IPS DF 4.7 (cell line): ENCODE results near the gene OPRD1.
"Not testable (repeated sequence)": the region's sequence is repeated elsewhere in the genome, so short reads cannot be mapped to it uniquely, and the experiment has no call there.

Experiments
- DNase-seq: peaks from one replicate; pipeline ENCODE4 v3.0.0-alpha.2; 2013; ENCODE audit warnings: low spot score; ENCODE audit errors: extremely low read depth

OPRD1 gene

GRCh38 chr1:28840928-28841544, 29.1 kb downstream of the OPRD1 start:
- DNase-seq, result no peak

GRCh38 chr1:28845786-28846543, 34.0 kb downstream of the OPRD1 start:
- DNase-seq, result no peak

GRCh38 chr1:28847207-28847606, 35.2 kb downstream of the OPRD1 start:
- DNase-seq, result not testable (repeated sequence)

GRCh38 chr1:28848416-28848815, 36.4 kb downstream of the OPRD1 start:
- no peak for DNase-seq

DNA sequence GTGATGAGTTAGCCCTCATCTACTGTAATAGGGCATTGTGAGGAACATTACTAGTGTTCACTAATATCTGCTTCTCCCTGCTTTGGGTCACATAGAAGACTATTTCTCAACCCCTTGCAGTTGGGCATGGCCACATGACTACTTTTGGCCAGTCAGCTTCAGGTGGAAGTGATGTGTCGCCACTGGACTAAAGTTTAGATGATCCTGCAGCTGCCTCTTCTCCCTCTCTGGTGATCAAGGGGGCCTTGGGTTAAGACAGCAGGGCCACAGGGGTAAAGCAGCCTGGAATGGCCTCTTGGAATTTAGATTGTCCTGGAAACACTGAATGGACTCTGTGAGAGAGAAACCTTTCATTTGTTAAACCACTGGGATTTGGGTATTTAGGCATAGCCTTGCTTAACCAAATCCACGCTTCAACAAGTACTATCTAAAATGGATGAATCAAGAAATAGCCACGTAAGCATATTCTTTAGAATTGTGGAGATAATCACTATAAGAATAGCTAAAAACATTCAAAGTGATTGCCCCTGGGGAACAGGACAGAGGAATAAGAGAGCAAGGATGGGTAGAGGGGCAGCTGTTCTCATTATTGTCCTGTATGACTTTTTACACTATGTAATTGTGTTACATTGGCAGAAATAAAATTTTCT, 41.2 kb downstream of the OPRD1 start:
- DNase-seq, result no peak

- not testable (repeated sequence) for DNase-seq
Measured at GRCh38 chr1:28854406-28854805, 42.4 kb downstream of the OPRD1 start.

- no peak for DNase-seq
Measured at GRCh38 chr1:28855046-28855445, 43.1 kb downstream of the OPRD1 start.

- no peak for DNase-seq
Measured at GRCh38 chr1:28855469-28855951, 43.5 kb downstream of the OPRD1 start.

GRCh38 chr1:28855969-28856368, 44.0 kb downstream of the OPRD1 start:
- no peak for DNase-seq

- DNase-seq, result no peak
Measured at GRCh38 chr1:28860332-28861073, 48.5 kb downstream of the OPRD1 start.

DNA sequence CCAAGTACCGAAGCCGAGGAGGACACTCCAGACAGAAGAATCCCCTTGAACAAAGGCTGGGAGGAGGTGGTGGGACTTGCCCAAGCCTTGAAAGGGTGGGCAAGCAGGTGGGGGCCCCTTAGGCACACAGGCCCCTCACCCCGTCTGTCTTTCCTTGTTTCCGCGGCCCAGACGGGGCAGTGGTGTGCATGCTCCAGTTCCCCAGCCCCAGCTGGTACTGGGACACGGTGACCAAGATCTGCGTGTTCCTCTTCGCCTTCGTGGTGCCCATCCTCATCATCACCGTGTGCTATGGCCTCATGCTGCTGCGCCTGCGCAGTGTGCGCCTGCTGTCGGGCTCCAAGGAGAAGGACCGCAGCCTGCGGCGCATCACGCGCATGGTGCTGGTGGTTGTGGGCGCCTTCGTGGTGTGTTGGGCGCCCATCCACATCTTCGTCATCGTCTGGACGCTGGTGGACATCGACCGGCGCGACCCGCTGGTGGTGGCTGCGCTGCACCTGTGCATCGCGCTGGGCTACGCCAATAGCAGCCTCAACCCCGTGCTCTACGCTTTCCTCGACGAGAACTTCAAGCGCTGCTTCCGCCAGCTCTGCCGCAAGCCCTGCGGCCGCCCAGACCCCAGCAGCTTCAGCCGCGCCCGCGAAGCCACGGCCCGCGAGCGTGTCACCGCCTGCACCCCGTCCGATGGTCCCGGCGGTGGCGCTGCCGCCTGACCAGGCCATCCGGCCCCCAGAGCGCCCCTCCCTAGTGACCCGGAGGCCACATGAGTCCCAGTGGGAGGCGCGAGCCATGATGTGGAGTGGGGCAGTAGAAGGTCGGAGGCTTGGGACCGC, 50.8 kb downstream of the OPRD1 start:
- DNase-seq, result no peak

GRCh38 chr1:28864695-28865094, 52.7 kb downstream of the OPRD1 start:
- no peak for DNase-seq

- no peak for DNase-seq
Measured at GRCh38 chr1:28865997-28866650, 54.2 kb downstream of the OPRD1 start.

- no peak for DNase-seq
Measured at GRCh38 chr1:28867850-28868249, 55.9 kb downstream of the OPRD1 start.

DNA sequence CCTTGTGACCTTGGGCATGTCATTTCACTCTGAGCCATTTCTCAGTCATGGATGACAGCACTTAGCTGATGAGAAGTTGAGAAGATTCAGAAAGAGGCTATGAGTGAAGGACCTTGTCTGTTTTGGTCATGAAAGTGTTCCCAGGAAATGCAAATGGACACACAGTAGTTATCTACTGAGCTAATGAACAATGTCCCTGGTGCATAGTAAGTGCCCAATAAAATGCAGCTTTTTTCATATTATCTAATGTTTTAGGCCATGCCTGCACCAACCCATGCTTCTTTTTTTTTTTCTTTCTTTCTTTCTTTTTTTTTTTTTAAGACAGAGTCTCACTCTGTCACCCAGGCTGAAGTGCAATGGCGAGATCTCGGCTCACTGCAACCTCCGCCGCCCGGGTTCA, 58.0 kb downstream of the OPRD1 start:
- DNase-seq, result no peak

- DNase-seq, result no peak
Measured at GRCh38 chr1:28871631-28872401, 59.8 kb downstream of the OPRD1 start.

- not testable (repeated sequence) for DNase-seq
Measured at GRCh38 chr1:28875134-28875533, 63.2 kb downstream of the OPRD1 start.

DNA sequence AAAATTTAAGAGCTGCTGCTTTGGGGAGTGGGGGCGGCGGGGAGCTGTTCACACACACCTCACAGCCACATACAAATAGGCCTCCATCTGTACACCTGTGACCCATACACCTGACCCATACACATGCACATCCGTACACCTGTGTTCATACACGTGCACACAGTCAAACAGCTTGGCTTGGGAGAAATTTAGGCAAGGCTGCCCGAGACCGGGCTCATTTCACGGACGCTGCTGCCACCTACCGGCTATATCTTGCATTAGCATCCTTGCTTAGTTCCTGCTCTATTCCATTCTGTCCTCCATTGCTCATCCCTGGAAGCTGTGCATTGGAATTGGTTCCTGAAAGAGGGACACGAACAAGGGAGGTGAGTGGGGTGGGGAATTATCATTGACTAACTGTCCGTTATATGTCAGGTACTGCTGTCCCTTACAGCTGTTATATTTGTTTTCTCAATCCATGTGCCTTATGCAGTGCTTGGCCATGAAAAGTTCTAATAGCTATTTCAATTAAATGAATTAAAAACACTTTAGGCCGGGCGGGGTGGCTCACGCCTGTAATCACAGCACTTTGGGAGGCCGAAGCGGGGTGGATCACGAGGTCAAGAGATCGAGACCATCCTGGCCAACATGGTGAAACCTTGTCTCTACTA, 65.3 kb downstream of the OPRD1 start:
- no peak for DNase-seq

DNA sequence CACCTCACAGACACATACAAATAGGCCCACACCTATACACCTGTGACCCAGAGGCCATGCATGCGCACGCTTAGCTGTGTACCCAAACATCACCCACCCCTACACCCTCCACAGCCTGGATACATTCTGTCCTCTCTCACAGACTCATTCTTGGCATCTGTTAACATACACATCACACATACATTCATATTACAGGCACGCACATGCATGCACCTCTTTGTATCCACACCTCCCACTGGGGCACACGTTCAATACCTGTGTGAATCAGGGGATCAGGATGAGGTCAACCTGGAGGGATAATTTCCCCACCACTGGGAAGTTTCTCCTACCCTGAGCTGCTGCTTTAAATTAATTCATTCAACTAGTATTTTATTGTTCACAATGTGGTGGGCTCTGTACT, 66.8 kb downstream of the OPRD1 start:
- DNase-seq, result no peak
